H1 (cell line): Measurements from ENCODE around the gene AGPS. TPM values are rescaled to one million over a fixed set of nuclear protein-coding genes. Genes with fewer than 3 reads are reported as not detected.

Experiments used
- CTCF ChIA-PET: fragments of 300-600 bp; sonication (Branson Sonifier 250); formaldehyde crosslinking; loops from one replicate; lab custom pipeline; 2021; ENCODE audit not compliant: partially characterized antibody; lab: Charles Lee
- POLR2A ChIA-PET: fragments of 300-600 bp; sonication (Branson Sonifier 250); formaldehyde crosslinking; loops from one replicate; lab custom pipeline; 2021; ENCODE audit warnings: inconsistent platforms; ENCODE audit not compliant: partially characterized antibody; lab: Charles Lee
- DNase-seq, 2 experiments: peaks; one replicate each; pipeline versions ENCODE4 v3.0.0 to v3.0.0-alpha.2; 2010 to 2022; ENCODE audit warnings: low spot score in 2 of 2, low read depth in 1 of 2, mixed read lengths in 1 of 2
- FAIRE-seq: peaks from 2 replicates; lab custom pipeline; 2011; peaks lifted over from hg19 to GRCh38; lab: Jason Lieb, UNC
- H2AFZ ChIP-seq: 2 replicates; pipeline ENCODE4 v1.8.1; 2012; ENCODE audit warnings: low read length, inconsistent platforms
- H2AK5ac ChIP-seq: 2 replicates; pipeline ENCODE4 v1.6.1; 2013; ENCODE audit warnings: low read depth, low read length
- H2BK120ac ChIP-seq: replicated peaks from 2 replicates; pipeline ENCODE3; 2013; ENCODE audit warnings: low read depth, low read length, inconsistent platforms
- H2BK12ac ChIP-seq: 2 replicates; pipeline ENCODE4 v1.6.1; 2013; ENCODE audit warnings: low read depth, low read length
- H2BK15ac ChIP-seq: 2 replicates; pipeline ENCODE4 v1.6.1; 2013; ENCODE audit warnings: low read length
- H2BK20ac ChIP-seq: 2 replicates; pipeline ENCODE4 v1.6.1; 2013; ENCODE audit warnings: low read length
- H2BK5ac ChIP-seq: 2 replicates; pipeline ENCODE4 v1.6.1; 2013; ENCODE audit warnings: low read depth, low read length
- H3K14ac ChIP-seq: 2 replicates; pipeline ENCODE4 v1.6.1; 2013; ENCODE audit warnings: inconsistent platforms; ENCODE audit not compliant: insufficient read length
- H3K18ac ChIP-seq: 2 replicates; pipeline ENCODE4 v1.6.1; 2013; ENCODE audit warnings: low read length; ENCODE audit errors: extremely low read depth
- H3K23ac ChIP-seq: 2 replicates; pipeline ENCODE4 v1.6.1; 2013; ENCODE audit warnings: inconsistent platforms; ENCODE audit not compliant: insufficient read length
- H3K23me2 ChIP-seq: 2 replicates; pipeline ENCODE4 v1.6.1; 2013; ENCODE audit warnings: low read depth, low read length
- H3K27ac ChIP-seq: 2 replicates; pipeline ENCODE4 v1.6.1; 2011; ENCODE audit warnings: low read depth, low read length, inconsistent platforms
- H3K27me3 ChIP-seq, 4 experiments: replicated peaks in 1 of 4; 1 replicate in 1 of 4; 2 replicates in 3 of 4; pipeline versions ENCODE4 v1.6.1 to v1.8.1; 2011 to 2013; ENCODE audit warnings: low read length in 3 of 4, mild to moderate bottlenecking in 3 of 4, inconsistent platforms in 2 of 4, mixed read lengths in 2 of 4, moderate library complexity in 1 of 4; ENCODE audit not compliant: control insufficient read depth in 3 of 4, insufficient read depth in 3 of 4; ENCODE audit errors: extremely low read depth in 1 of 4
- H3K36me3 ChIP-seq, 4 experiments: 2 replicates each; pipeline versions ENCODE4 v1.6.1 to v1.8.1; 2011 to 2013; ENCODE audit warnings: mild to moderate bottlenecking in 4 of 4, low read length in 3 of 4, moderate library complexity in 2 of 4, control low read depth in 1 of 4, inconsistent platforms in 1 of 4; ENCODE audit not compliant: insufficient read depth in 4 of 4, control insufficient read depth in 2 of 4
- H3K4ac ChIP-seq: replicated peaks from 2 replicates; pipeline ENCODE3; 2013; ENCODE audit warnings: low read length, low read depth, mixed read lengths, inconsistent platforms; ENCODE audit not compliant: insufficient read length
- H3K4me1 ChIP-seq, 4 experiments: replicated peaks in 1 of 4; 1 replicate in 1 of 4; 2 replicates in 3 of 4; pipeline versions ENCODE4 v1.6.1 to v1.8.1; 2011 to 2013; ENCODE audit warnings: low read length in 3 of 4, inconsistent platforms in 2 of 4, mixed read lengths in 1 of 4; ENCODE audit not compliant: insufficient read depth in 4 of 4, control insufficient read depth in 3 of 4
- H3K4me2 ChIP-seq, 2 experiments: 2 replicates each; pipeline versions ENCODE4 v1.6.1 to v1.8.1; 2011 to 2013; ENCODE audit warnings: low read depth in 2 of 2, low read length in 2 of 2, control low read depth in 1 of 2, inconsistent platforms in 1 of 2, mild to moderate bottlenecking in 1 of 2; ENCODE audit not compliant: insufficient read depth in 1 of 2
- H3K4me3 ChIP-seq, 4 experiments: fragments of 200-600, 300-600 bp in 1 of 4; sonication (generic), shearing (Covaris generic), sonication (Bioruptor Twin) in 1 of 4; 2 replicates each; pipeline versions ENCODE4 v1.5.1 to v1.8.1; 2011 to 2016; ENCODE audit warnings: low read length in 4 of 4, low read depth in 3 of 4, control low read depth in 2 of 4, inconsistent platforms in 2 of 4, mild to moderate bottlenecking in 2 of 4, mixed read lengths in 1 of 4, moderate library complexity in 1 of 4; ENCODE audit not compliant: insufficient read depth in 2 of 4; ENCODE audit errors: extremely low read depth in 1 of 4
- H3K56ac ChIP-seq: replicated peaks from 2 replicates; pipeline ENCODE3; 2013; ENCODE audit warnings: low read depth, mild to moderate bottlenecking, mixed read lengths, low read length, inconsistent platforms; ENCODE audit not compliant: insufficient read length
- H3K79me1 ChIP-seq: 2 replicates; pipeline ENCODE4 v1.6.1; 2013; ENCODE audit warnings: low read depth, low read length, control low read depth
- H3K79me2 ChIP-seq, 2 experiments: 2 replicates each; pipeline versions ENCODE4 v1.6.1 to v1.8.1; 2012 to 2013; ENCODE audit warnings: low read length in 2 of 2, mild to moderate bottlenecking in 2 of 2, inconsistent platforms in 1 of 2; ENCODE audit not compliant: insufficient read depth in 2 of 2, control insufficient read depth in 1 of 2
- H3K9ac ChIP-seq, 4 experiments: replicated peaks in 1 of 4; 1 replicate in 1 of 4; 2 replicates in 3 of 4; pipeline versions ENCODE4 v1.6.1 to v1.8.1; 2011 to 2013; ENCODE audit warnings: low read depth in 3 of 4, low read length in 3 of 4, control low read depth in 2 of 4, mild to moderate bottlenecking in 2 of 4, moderate library complexity in 2 of 4, inconsistent platforms in 1 of 4; ENCODE audit errors: extremely low read depth in 1 of 4
- H3K9me3 ChIP-seq, 2 experiments: 2 replicates each; pipeline versions ENCODE4 v1.6.1 to v1.8.1; 2012 to 2013; ENCODE audit warnings: mild to moderate bottlenecking in 2 of 2, moderate library complexity in 2 of 2, control low read depth in 1 of 2, inconsistent platforms in 1 of 2, low read depth in 1 of 2, low read length in 1 of 2, mixed read lengths in 1 of 2; ENCODE audit not compliant: insufficient read depth in 2 of 2
- H4K20me1 ChIP-seq, 2 experiments: replicated peaks in 1 of 2; 2 replicates each; pipeline versions ENCODE3 to v1.8.1; 2011 to 2013; ENCODE audit warnings: inconsistent platforms in 2 of 2, low read length in 2 of 2, mild to moderate bottlenecking in 1 of 2; ENCODE audit not compliant: insufficient read depth in 2 of 2, control insufficient read depth in 1 of 2
- H4K5ac ChIP-seq: 2 replicates; pipeline ENCODE4 v1.6.1; 2013; ENCODE audit warnings: low read length, low read depth, mixed read lengths, inconsistent platforms; ENCODE audit not compliant: insufficient read length
- H4K8ac ChIP-seq: 2 replicates; pipeline ENCODE4 v1.8.0; 2013; ENCODE audit warnings: mild to moderate bottlenecking, moderate library complexity, low read length, inconsistent platforms; ENCODE audit not compliant: insufficient read depth; ENCODE audit errors: extremely low read depth
- H4K91ac ChIP-seq: replicated peaks from 2 replicates; pipeline ENCODE3; 2013; ENCODE audit warnings: low read length, mixed read lengths, inconsistent platforms; ENCODE audit not compliant: insufficient read length
- CTBP2 ChIP-seq: IDR thresholded peaks from 2 replicates; pipeline ENCODE4 v1.7.0; 2011; ENCODE audit warnings: borderline replicate concordance, mild to moderate bottlenecking, moderate library complexity, mixed read lengths, low read length; ENCODE audit not compliant: insufficient read depth, insufficient read length
- MAFK ChIP-seq: IDR thresholded peaks from 2 replicates; pipeline ENCODE4 v1.6.1; 2012; ENCODE audit warnings: low read depth, mild to moderate bottlenecking, improper control_type of control experiment, low read length
- WGBS, 2 experiments: shearing (Covaris generic) in 1 of 2; methylation state at CpG; one replicate each; pipeline versions ENCODE4 v1.1.6 to v1.1.7; 2013 to 2015; ENCODE audit warnings: low lambda C conversion rate in 2 of 2, mixed read lengths in 2 of 2, inconsistent platforms in 1 of 2, low coverage in 1 of 2, missing lambda C conversion rate in 1 of 2; ENCODE audit not compliant: insufficient replicate concordance in 2 of 2, insufficient coverage in 1 of 2, insufficient read length in 1 of 2; ENCODE audit errors: extremely low coverage in 1 of 2, missing lambda C conversion rate in 1 of 2; 5-methylcytosine and 5-hydroxymethylcytosine counted together
- polyA plus RNA-seq, 7 experiments: library from polyadenylated mRNA; depleted of rRNA in 3 of 7; stranded (reverse) in 5 of 7; unstranded in 2 of 7; fragments of >200 nt in 5 of 7; fragments of 200-250 nt in 2 of 7; gene quantifications; 1 replicate in 5 of 7; 2 replicates in 1 of 7; 4 replicates in 1 of 7; pipeline versions ENCODE4 v1.2.1 to v1.2.3, GENCODE V29; 2011 to 2013; ENCODE audit warnings: missing spikeins in 2 of 7, mixed read lengths in 2 of 7
- total RNA-seq: library from RNA; stranded (reverse); fragmentation: NEBNext Ultra II Directional; extraction: Animal tissue kit (Norgen Biotek cat#: 25700); gene quantifications from 2 replicates; pipeline ENCODE4 v1.2.1, GENCODE V29; 2021

AGPS gene
- total and polyA plus RNA-seq, 2 of the 8 experiments (the other 6 are each of a cell fraction or from before 2014, with no cell fraction given), result 7.3 to 57.8 TPM

DNA sequence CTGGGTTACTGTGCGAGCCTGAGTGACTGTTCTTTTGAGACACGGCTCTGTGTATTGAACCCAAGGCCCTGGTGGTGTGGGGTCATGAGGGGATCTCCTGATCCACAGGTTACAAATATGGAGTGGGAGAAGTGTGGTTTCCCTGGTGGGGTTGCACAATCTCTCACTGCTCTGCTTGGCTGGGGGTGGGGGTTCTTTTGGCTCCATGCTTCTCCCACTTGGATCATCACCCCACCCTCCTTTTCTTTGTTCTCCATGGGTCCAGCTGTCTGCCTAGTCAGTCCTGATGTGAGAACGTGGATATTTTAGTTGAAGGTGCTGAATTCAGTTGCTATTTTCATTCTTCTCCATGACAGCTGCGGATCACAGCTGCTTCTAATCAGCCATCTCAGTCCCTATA, 37.8 kb downstream of the AGPS start:
- Histone ChIP-seq H2BK5ac (no peak overlapping the region), H3K36me3 (peaks cover 0 to 11% (median 4%) of the 10 kb centered on the region in 4 experiments; a peak in 2 of 8 replicates), H3K4me3 (no peak overlapping the region), H3K18ac (no peak overlapping the region), H3K9me3 (peaks cover 10 to 18% of the 10 kb centered on the region in 2 experiments; a peak in 3 of 4 replicates), H3K9ac (no peak overlapping the region), H3K27ac (no peak overlapping the region), H4K91ac (no peak overlapping the region), H2AFZ (no peak overlapping the region), H3K79me2 (peaks cover 0 to 63% of the 10 kb centered on the region in 2 experiments), H4K20me1 (no peaks in the 10 kb centered on the region), H2BK120ac (no peak overlapping the region), H4K5ac (no peak overlapping the region), H3K79me1 (no peaks in the 10 kb centered on the region), H3K27me3 (no peaks in the 10 kb centered on the region), H3K23ac (no peak overlapping the region), H3K56ac (no peak overlapping the region), H2BK20ac (no peak overlapping the region), H3K4me2 (no peak overlapping the region), H2AK5ac (no peak overlapping the region), H3K4me1 (no peaks in the 10 kb centered on the region), H3K4ac (no peak overlapping the region), H4K8ac (no peak overlapping the region), H2BK15ac (no peak overlapping the region), H3K23me2 (no peaks in the 10 kb centered on the region), H3K14ac (no peak overlapping the region), H2BK12ac (no peak overlapping the region)
- 68% methylated on average over 4 of the region's 4 CpGs; no CpG with 5 or more reads in 1 of the 2 experiments for WGBS, 2 experiments
- ChIA-PET POLR2A (no interaction called here), CTCF (interaction anchor here (1.3 kb wide), 1 partner anchor 176 kb away, joined by 3 read pairs; no protein-coding TSS in a partner anchor)
- FAIRE-seq (no peak), DNase-seq (no peak)
- no peak for TF ChIP-seq MAFK
- no peak for TF ChIP-seq CTBP2
